Mucosa of stomach (tissue), 1 donor: Measurements from ENCODE around the gene RXFP3.
"Not testable (repeated sequence)": the region's sequence is repeated elsewhere in the genome, so short reads cannot be mapped to it uniquely, and the experiment has no call there.

Experiments used
- H3K27me3 ChIP-seq: one replicate; pipeline ENCODE4 v1.7.0; 2013; ENCODE audit warnings: mild to moderate bottlenecking, low read length; ENCODE audit not compliant: control insufficient read depth, insufficient read depth
- H3K36me3 ChIP-seq: one replicate; pipeline ENCODE4 v1.7.0; 2013; ENCODE audit warnings: low read length; ENCODE audit not compliant: control insufficient read depth, insufficient read depth
- H3K4me1 ChIP-seq: one replicate; pipeline ENCODE4 v1.7.0; 2013; ENCODE audit warnings: mild to moderate bottlenecking, low read length; ENCODE audit not compliant: control insufficient read depth, insufficient read depth
- H3K4me3 ChIP-seq: one replicate; pipeline ENCODE4 v1.7.0; 2013; ENCODE audit warnings: low read length
- H3K9ac ChIP-seq: one replicate; pipeline ENCODE4 v1.7.0; 2013; ENCODE audit warnings: mild to moderate bottlenecking, low read length, moderate library complexity
- H3K9me3 ChIP-seq: one replicate; pipeline ENCODE4 v1.7.0; 2013; ENCODE audit warnings: mild to moderate bottlenecking, low read length, moderate library complexity; ENCODE audit not compliant: control insufficient read depth
- donor health status: Pancreatic carcinoma.

RXFP3 gene

DNA sequence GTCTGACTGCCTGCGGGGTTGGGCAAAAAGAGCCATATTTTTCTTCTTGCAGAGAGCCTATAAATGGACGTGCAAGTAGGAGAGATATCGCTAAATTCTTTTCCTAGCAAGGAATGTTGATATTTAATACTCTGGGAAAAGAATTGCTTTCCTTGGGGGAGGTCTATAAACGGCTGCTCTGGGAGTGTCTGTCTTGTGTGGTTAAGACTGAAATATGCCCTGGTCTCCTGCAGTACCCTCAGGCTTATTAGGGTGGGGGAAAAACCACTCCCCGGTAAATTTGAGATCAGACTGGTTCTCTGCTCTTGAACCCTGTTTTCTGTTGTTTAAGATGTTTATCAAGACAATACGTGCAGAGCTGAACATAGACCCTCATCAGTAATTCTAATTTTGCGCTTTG is 29.9 kb upstream of the RXFP3 start:
- H3K36me3 ChIP-seq, H3K9ac ChIP-seq, H3K27me3 ChIP-seq, H3K4me1 ChIP-seq, H3K4me3 ChIP-seq, H3K9me3 ChIP-seq: not testable (repeated sequence)

- H3K36me3 ChIP-seq, H3K27me3 ChIP-seq, H3K9me3 ChIP-seq, H3K4me3 ChIP-seq, H3K9ac ChIP-seq, H3K4me1 ChIP-seq: not testable (repeated sequence)
Measured at GRCh38 chr5:33914844-33915243, 21.3 kb upstream of the RXFP3 start.

DNA sequence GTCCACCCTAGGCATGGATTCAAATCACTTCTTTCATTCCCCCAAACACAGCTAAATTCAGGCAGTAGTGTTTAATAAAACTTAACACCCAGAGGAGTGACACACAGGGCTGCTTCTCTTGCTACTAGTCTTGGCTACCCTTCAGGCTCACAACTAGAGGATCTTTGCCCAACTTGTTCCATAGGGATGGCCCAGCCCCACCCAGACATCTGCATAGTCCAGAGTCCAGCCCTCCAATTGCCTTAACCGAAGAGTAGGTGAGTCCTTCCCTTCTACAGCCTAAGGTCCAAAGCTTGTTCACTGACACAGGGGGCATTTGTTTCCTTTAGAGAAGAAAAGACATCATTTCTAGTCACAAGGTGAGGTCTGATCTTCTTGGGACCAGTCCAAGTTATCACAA is 15.2 kb upstream of the RXFP3 start:
- Histone ChIP-seq H3K9me3 (no peaks in the 10 kb centered on the region), H3K9ac (no peak overlapping the region), H3K36me3 (no peaks in the 10 kb centered on the region), H3K27me3 (no peaks in the 10 kb centered on the region), H3K4me3 (no peak overlapping the region), H3K4me1 (no peaks in the 10 kb centered on the region)

DNA sequence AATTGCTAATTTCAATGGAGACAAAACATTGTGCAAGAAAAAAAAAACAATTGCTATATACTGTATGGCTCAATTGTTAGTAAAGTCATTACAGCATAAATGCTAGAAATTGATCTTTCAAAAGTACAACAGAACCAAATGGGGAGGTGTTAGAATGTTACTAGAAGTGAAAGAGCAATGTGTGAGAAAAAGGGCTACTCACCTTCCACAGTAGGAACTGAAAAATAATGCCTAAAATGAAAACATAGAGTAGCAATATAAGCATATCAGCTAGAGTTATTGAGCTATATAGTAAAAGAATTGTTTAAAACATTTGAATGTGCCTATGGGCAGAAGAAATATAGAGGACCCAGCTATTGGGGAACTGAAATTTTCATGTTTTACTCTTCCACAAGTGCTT is 10.9 kb upstream of the RXFP3 start:
- Histone ChIP-seq H3K36me3 (no peaks in the 10 kb centered on the region), H3K9me3 (no peaks in the 10 kb centered on the region), H3K9ac (no peak overlapping the region), H3K27me3 (no peaks in the 10 kb centered on the region), H3K4me1 (no peaks in the 10 kb centered on the region), H3K4me3 (no peak overlapping the region)

- Histone ChIP-seq H3K4me1 (no peaks in the 10 kb centered on the region), H3K9me3 (no peaks in the 10 kb centered on the region), H3K36me3 (no peaks in the 10 kb centered on the region), H3K9ac (no peak overlapping the region), H3K4me3 (no peak overlapping the region), H3K27me3 (no peaks in the 10 kb centered on the region)
Measured at GRCh38 chr5:33927685-33928084, 8.5 kb upstream of the RXFP3 start.

DNA sequence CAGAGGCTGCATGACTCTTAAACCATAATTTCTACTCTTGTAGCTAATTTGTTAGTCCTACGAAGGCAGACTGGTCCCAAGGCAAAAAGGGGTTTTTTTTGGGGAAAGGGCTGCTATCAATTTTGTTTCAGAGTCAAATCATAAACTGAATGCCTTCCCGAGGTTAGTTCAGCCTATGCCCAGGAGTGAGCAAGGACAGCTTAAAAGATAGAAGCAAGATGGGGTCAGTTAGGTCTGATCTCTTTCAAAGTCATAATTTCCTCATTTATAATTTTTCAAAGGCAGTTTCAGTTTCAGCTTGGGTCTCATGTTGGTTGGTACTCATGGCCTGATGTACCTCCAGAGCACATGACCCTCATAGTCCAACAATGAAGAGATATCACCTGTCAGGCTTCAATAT is 7.9 kb upstream of the RXFP3 start:
- H3K9ac ChIP-seq = no peak overlapping the region
- H3K9me3 ChIP-seq = no peaks in the 10 kb centered on the region
- no peaks in the 10 kb centered on the region for H3K27me3 ChIP-seq
- H3K4me1 ChIP-seq = no peaks in the 10 kb centered on the region
- no peak overlapping the region for H3K4me3 ChIP-seq
- no peaks in the 10 kb centered on the region for H3K36me3 ChIP-seq

- no peak overlapping the region for H3K4me3 ChIP-seq
- no peaks in the 10 kb centered on the region for H3K36me3 ChIP-seq
- no peaks in the 10 kb centered on the region for H3K9me3 ChIP-seq
- H3K9ac ChIP-seq = no peak overlapping the region
- peaks cover under 1% of the 10 kb centered on the region for H3K27me3 ChIP-seq
- no peaks in the 10 kb centered on the region for H3K4me1 ChIP-seq
Measured at GRCh38 chr5:33929925-33930690, 6.1 kb upstream of the RXFP3 start.

DNA sequence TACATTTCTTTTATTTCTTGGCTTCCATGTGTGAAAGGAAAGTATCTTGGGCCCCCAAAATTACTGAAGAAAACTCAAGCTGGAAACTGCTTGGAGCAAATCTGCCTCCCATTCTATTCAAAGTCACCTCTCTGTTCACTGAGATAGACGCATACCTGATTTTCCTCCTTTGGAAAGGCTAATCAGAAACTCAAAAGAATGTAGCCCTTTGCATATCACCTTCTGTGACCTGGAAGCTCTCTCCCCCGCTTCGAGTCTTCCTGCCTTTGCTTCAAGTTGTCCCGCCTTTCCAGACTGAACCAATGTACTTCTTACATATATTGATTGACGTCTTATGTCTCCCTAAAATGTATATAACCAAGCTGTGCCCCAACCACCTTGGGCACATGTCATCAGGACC is 5.0 kb upstream of the RXFP3 start:
- no peaks in the 10 kb centered on the region for H3K9me3 ChIP-seq
- H3K4me3 ChIP-seq = no peak overlapping the region
- no peaks in the 10 kb centered on the region for H3K36me3 ChIP-seq
- peaks cover 9% of the 10 kb centered on the region for H3K27me3 ChIP-seq
- H3K9ac ChIP-seq = no peak overlapping the region
- peaks cover 2% of the 10 kb centered on the region for H3K4me1 ChIP-seq

DNA sequence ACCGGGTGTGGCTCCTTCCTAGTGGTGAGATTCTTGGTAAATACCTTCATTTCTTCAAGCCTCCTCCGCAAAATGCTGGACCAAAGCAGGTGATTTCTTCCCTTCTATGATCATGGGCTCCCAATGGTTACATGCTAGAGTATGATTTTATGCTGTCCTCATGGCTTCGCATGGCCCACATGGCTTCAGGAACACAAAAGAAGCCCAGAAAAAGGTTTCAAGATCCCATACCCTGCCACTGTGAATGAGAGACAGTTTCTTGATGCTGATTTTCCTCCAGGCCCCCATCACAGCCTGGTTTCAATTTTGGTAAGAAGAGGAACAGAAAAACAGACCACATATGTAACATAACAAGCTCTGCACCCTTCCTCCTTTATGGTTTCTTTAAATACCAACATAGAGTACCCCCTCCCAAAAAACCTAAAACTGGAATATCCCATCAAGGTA is 2.4 kb upstream of the RXFP3 start:
- Histone ChIP-seq H3K4me3 (no peak overlapping the region), H3K9ac (no peak overlapping the region), H3K4me1 (peaks cover 5% of the 10 kb centered on the region), H3K9me3 (no peaks in the 10 kb centered on the region), H3K36me3 (no peaks in the 10 kb centered on the region), H3K27me3 (peaks cover 35% of the 10 kb centered on the region)

GRCh38 chr5:33934176-33934575 is 2.0 kb upstream of the RXFP3 start:
- H3K9ac ChIP-seq = no peak overlapping the region
- H3K9me3 ChIP-seq = no peaks in the 10 kb centered on the region
- peaks cover 38% of the 10 kb centered on the region for H3K27me3 ChIP-seq
- no peaks in the 10 kb centered on the region for H3K36me3 ChIP-seq
- no peak overlapping the region for H3K4me3 ChIP-seq
- H3K4me1 ChIP-seq = peaks cover 5% of the 10 kb centered on the region

GRCh38 chr5:33936004-33936380 is 194 bp upstream of the RXFP3 start:
- no peak overlapping the region for H3K9ac ChIP-seq
- no peaks in the 10 kb centered on the region for H3K9me3 ChIP-seq
- H3K27me3 ChIP-seq = peaks cover 43% of the 10 kb centered on the region
- no peaks in the 10 kb centered on the region for H3K36me3 ChIP-seq
- H3K4me1 ChIP-seq = peaks cover 5% of the 10 kb centered on the region
- no peak overlapping the region for H3K4me3 ChIP-seq

GRCh38 chr5:33937017-33937706 is 976 bp downstream of the RXFP3 start:
- Histone ChIP-seq H3K36me3 (no peaks in the 10 kb centered on the region), H3K9ac (no peak overlapping the region), H3K4me3 (no peak overlapping the region), H3K27me3 (peaks cover 43% of the 10 kb centered on the region), H3K9me3 (no peaks in the 10 kb centered on the region), H3K4me1 (peaks cover 5% of the 10 kb centered on the region)
